ENCODE measurements around the gene PHRF1. TPM values are rescaled to one million over a fixed set of nuclear protein-coding genes. Genes with fewer than 3 reads are reported as not detected.

Gene PHRF1
- polyA plus RNA-seq, 1 donor from 2014 or later: 8.5 TPM

GRCh38 chr11:617199-617911, 41.1 kb downstream of the PHRF1 start:
- no peaks in the 10 kb centered on the region for H3K79me2 ChIP-seq (replicated peaks; ENCODE audit: insufficient read depth, low read length)
- no peak overlapping the region for H3K27ac ChIP-seq (ENCODE audit: low read length)
- no peak overlapping the region for H3K4me2 ChIP-seq (ENCODE audit: low read length)
- H3F3A ChIP-seq (ENCODE audit: insufficient read depth, low read length, poor library complexity, severe bottlenecking): no peaks in the 10 kb centered on the region
- H3K9ac ChIP-seq (ENCODE audit: low read length): no peak overlapping the region
- no peak for TF ChIP-seq MXI1 (conservative IDR thresholded peaks at IDR 0.05; ENCODE audit: poor library complexity, severe bottlenecking)
- TF ChIP-seq CTCF (IDR thresholded peaks at IDR 0.05; ENCODE audit: poor library complexity, severe bottlenecking): no peak
- TF ChIP-seq SMC3 (conservative IDR thresholded peaks at IDR 0.05; ENCODE audit: poor library complexity): no peak
- TF ChIP-seq TAF1 (IDR thresholded peaks at IDR 0.05; ENCODE audit: low read depth): no peak
- TF ChIP-seq EP300 (conservative IDR thresholded peaks at IDR 0.05; ENCODE audit: poor library complexity, severe bottlenecking): no peak
- TF ChIP-seq POLR2AphosphoS5 (IDR thresholded peaks at IDR 0.05): no peak
- no peak overlapping the region for H2AFZ ChIP-seq (ENCODE audit: low read depth, low read length)
- H3K36me3 ChIP-seq (ENCODE audit: insufficient read depth, low read length): no peaks in the 10 kb centered on the region
- no peak overlapping the region for H3K4me3 ChIP-seq (ENCODE audit: low read length)
- no peaks in the 10 kb centered on the region for H3K9me2 ChIP-seq (ENCODE audit: insufficient read depth, low read length)
- H4K20me1 ChIP-seq (ENCODE audit: insufficient read depth): no peaks in the 10 kb centered on the region
- H3K27me3 ChIP-seq (ENCODE audit: insufficient read depth, low read depth, low read length): no peaks in the 10 kb centered on the region
- no peaks in the 10 kb centered on the region for H3K9me3 ChIP-seq (ENCODE audit: low read length)

- no peaks in the 10 kb centered on the region for H3K9me3 ChIP-seq (ENCODE audit: low read length)
- H3K27ac ChIP-seq (ENCODE audit: low read length): no peak overlapping the region
- no peaks in the 10 kb centered on the region for H3K27me3 ChIP-seq (ENCODE audit: insufficient read depth, low read depth, low read length)
- H3K9ac ChIP-seq (ENCODE audit: low read length): no peak overlapping the region
- no peaks in the 10 kb centered on the region for H3F3A ChIP-seq (ENCODE audit: insufficient read depth, low read length, poor library complexity, severe bottlenecking)
- no peak overlapping the region for H3K4me2 ChIP-seq (ENCODE audit: low read length)
- no peaks in the 10 kb centered on the region for H3K9me2 ChIP-seq (ENCODE audit: insufficient read depth, low read length)
- H3K79me2 ChIP-seq (replicated peaks; ENCODE audit: insufficient read depth, low read length): no peaks in the 10 kb centered on the region
- H3K36me3 ChIP-seq (ENCODE audit: insufficient read depth, low read length): no peaks in the 10 kb centered on the region
- TF ChIP-seq CTCF (IDR thresholded peaks at IDR 0.05; ENCODE audit: poor library complexity, severe bottlenecking) (no peak), TAF1 (IDR thresholded peaks at IDR 0.05; ENCODE audit: low read depth) (no peak), REST (IDR thresholded peaks at IDR 0.05; ENCODE audit: borderline replicate concordance) (no peak), EZH2 (IDR thresholded peaks at IDR 0.05; ENCODE audit: borderline replicate concordance, insufficient read depth, low read length, poor library complexity, severe bottlenecking) (no peak), SMC3 (conservative IDR thresholded peaks at IDR 0.05; ENCODE audit: poor library complexity) (no peak), POLR2AphosphoS5 (IDR thresholded peaks at IDR 0.05) (no peak), MXI1 (conservative IDR thresholded peaks at IDR 0.05; ENCODE audit: poor library complexity, severe bottlenecking) (no peak), EP300 (conservative IDR thresholded peaks at IDR 0.05; ENCODE audit: poor library complexity, severe bottlenecking) (no peak), RAD21 (conservative IDR thresholded peaks at IDR 0.05) (no peak)
- H3K4me3 ChIP-seq (ENCODE audit: low read length): no peak overlapping the region
- no peaks in the 10 kb centered on the region for H4K20me1 ChIP-seq (ENCODE audit: insufficient read depth)
- no peak overlapping the region for H2AFZ ChIP-seq (ENCODE audit: low read depth, low read length)
Measured at GRCh38 chr11:617912-618682, 41.8 kb downstream of the PHRF1 start.
